ENCODE measurements around the gene TBX15. TPM values are rescaled to one million over a fixed set of nuclear protein-coding genes. Genes with fewer than 3 reads are reported as not detected.

The TBX15 gene
- total and polyA plus RNA-seq, 9 of the 15 experiments (the other 6 are each of a cell fraction or from before 2014, with no cell fraction given), result 0.03 to 3.4 (median 2.3) TPM

GRCh38 chr1:118963456-118964430, 24.4 kb downstream of the TBX15 start (continued):
- TF ChIP-seq HDAC3 (IDR thresholded peaks at IDR 0.05; ENCODE audit: borderline replicate concordance, partially characterized antibody) (peak; percentile 68), ZFP1 (CRISPR knock-in tag; IDR thresholded peaks at IDR 0.05) (no peak), MTF1 (CRISPR knock-in tag; IDR thresholded peaks at IDR 0.05; ENCODE audit: borderline replicate concordance) (no peak), DIDO1 (tag; IDR thresholded peaks at IDR 0.05; ENCODE audit: low read depth) (0 out of 2 replicates have a peak, but pooled peaks have one; percentile 72), MCM3 (IDR thresholded peaks at IDR 0.05) (no peak)
- TF ChIP-seq, protein P1, sequence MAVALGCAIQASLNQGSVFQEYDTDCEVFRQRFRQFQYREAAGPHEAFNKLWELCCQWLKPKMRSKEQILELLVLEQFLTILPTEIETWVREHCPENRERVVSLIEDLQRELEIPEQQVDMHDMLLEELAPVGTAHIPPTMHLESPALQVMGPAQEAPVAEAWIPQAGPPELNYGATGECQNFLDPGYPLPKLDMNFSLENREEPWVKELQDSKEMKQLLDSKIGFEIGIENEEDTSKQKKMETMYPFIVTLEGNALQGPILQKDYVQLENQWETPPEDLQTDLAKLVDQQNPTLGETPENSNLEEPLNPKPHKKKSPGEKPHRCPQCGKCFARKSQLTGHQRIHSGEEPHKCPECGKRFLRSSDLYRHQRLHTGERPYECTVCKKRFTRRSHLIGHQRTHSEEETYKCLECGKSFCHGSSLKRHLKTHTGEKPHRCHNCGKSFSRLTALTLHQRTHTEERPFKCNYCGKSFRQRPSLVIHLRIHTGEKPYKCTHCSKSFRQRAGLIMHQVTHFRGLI (CRISPR knock-in tag; IDR thresholded peaks at IDR 0.05), result peak; percentile 78; the same call in 1 of the 2 replicates

- BruUV-seq (replicated peaks), result no TSS peak
- H3K4me1 ChIP-seq (replicated peaks in 1 of 2; ENCODE audit: control insufficient read depth in 2 of 2, insufficient read depth in 2 of 2, low read length in 2 of 2), result peaks cover 0 to 17% of the 10 kb centered on the region in 2 experiments; a peak in 3 of 5 replicates
- H4K20me1 ChIP-seq (replicated peaks; ENCODE audit: control insufficient read depth, insufficient read depth, low read length), result no peaks in the 10 kb centered on the region
- intact Hi-C loops (cut with micrococcal nuclease), result loop anchor here (2.0 kb wide), 1 partner anchor 26 kb away; the partner anchor contains the start of gene TBX15
- H3K4me3 ChIP-seq, result no peak overlapping the region
- H3K27me3 ChIP-seq (ENCODE audit: control insufficient read depth in 2 of 2, insufficient read depth in 2 of 2, low read length in 2 of 2), result no peaks in the 10 kb centered on the region
- CTCF ChIA-PET (ENCODE audit: low intra/inter-chr PET ratio), result no interaction called here
- no peak overlapping the region for H2AFZ ChIP-seq (ENCODE audit: low read depth, low read length)
- no peak for FAIRE-seq
- ATAC-seq, result no peak
- POLR2A ChIA-PET, result interaction anchor here (1.1 kb wide), 1 partner anchor 13 kb away, joined by 3 read pairs; no protein-coding TSS in a partner anchor
- H3K36me3 ChIP-seq (ENCODE audit: control insufficient read depth, insufficient read depth, low read length), result no peaks in the 10 kb centered on the region
- in situ Hi-C loops (cut with MboI), result no loop called here
- no peak overlapping the region for H3K4me2 ChIP-seq (ENCODE audit: insufficient read depth, low read length)
- no peaks in the 10 kb centered on the region for H3K9me3 ChIP-seq (replicated peaks; ENCODE audit: control insufficient read depth, insufficient read depth, low read depth, low read length)
- no peak overlapping the region for H3K9ac ChIP-seq (ENCODE audit: insufficient read depth in 1 of 2, low read depth in 2 of 2, low read length in 2 of 2)
- 2% methylated on average over 2 of the region's 2 CpGs for WGBS (ENCODE audit: insufficient coverage, low coverage, missing lambda C conversion rate)
- H3K9me1 ChIP-seq (ENCODE audit: control insufficient read depth, insufficient read depth, low read length), result no peaks in the 10 kb centered on the region
- DNase-seq (ENCODE audit: extremely low read depth in 1 of 4, low spot score in 3 of 4), result no peak
- H3K27ac ChIP-seq (ENCODE audit: extremely low read depth, low read depth, low read length), result peak overlapping the region; percentile 50; the same call in 2 of the 3 replicates
- H3K79me2 ChIP-seq (ENCODE audit: control insufficient read depth, insufficient read depth, low read length), result no peaks in the 10 kb centered on the region
- TF ChIP-seq NFXL1 (CRISPR knock-in tag; IDR thresholded peaks at IDR 0.05) (peak; percentile 11; the same call in 1 of the 2 replicates), CHCHD3 (CRISPR knock-in tag; IDR thresholded peaks at IDR 0.05) (no peak), ZBTB9 (CRISPR knock-in tag; IDR thresholded peaks at IDR 0.05) (0 out of 2 replicates have a peak, but pooled peaks have one; percentile 7), BHLHE40 (IDR thresholded peaks at IDR 0.05; ENCODE audit: low read length) (no peak), ELF2 (CRISPR knock-in tag; IDR thresholded peaks at IDR 0.05) (0 out of 2 replicates have a peak, but pooled peaks have one; percentile 30), GTF2A2 (tag; IDR thresholded peaks at IDR 0.05) (peak; percentile 35; the same call in 1 of the 2 replicates), ZNF655 (CRISPR knock-in tag; IDR thresholded peaks at IDR 0.05) (peak; percentile 40; the same call in 1 of the 2 replicates)
- TF ChIP-seq, protein P2, sequence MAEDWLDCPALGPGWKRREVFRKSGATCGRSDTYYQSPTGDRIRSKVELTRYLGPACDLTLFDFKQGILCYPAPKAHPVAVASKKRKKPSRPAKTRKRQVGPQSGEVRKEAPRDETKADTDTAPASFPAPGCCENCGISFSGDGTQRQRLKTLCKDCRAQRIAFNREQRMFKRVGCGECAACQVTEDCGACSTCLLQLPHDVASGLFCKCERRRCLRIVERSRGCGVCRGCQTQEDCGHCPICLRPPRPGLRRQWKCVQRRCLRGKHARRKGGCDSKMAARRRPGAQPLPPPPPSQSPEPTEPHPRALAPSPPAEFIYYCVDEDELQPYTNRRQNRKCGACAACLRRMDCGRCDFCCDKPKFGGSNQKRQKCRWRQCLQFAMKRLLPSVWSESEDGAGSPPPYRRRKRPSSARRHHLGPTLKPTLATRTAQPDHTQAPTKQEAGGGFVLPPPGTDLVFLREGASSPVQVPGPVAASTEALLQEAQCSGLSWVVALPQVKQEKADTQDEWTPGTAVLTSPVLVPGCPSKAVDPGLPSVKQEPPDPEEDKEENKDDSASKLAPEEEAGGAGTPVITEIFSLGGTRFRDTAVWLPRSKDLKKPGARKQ (CRISPR knock-in tag; IDR thresholded peaks at IDR 0.05), result no peak
Observed at GRCh38 chr1:118963138-118963455, 25.0 kb downstream of the TBX15 start.
